Glutamatergic neuron (in vitro differentiated cells): ENCODE results near the gene ZDHHC3. TPM values are rescaled to one million over a fixed set of nuclear protein-coding genes. Genes with fewer than 3 reads are reported as not detected.

Experiments used
- DNase-seq: peaks from one replicate; pipeline ENCODE4 v3.0.0; 2022
- H3K27ac Mint-ChIP-seq: one replicate; pipeline ENCODE4 v1.8.0; 2020; ENCODE audit warnings: mild to moderate bottlenecking, mixed read lengths, inconsistent platforms; ENCODE audit not compliant: unreplicated experiment
- H3K27me3 Mint-ChIP-seq: one replicate; pipeline ENCODE4 v1.8.0; 2020; ENCODE audit warnings: mild to moderate bottlenecking, moderate library complexity, mixed read lengths, inconsistent platforms; ENCODE audit not compliant: unreplicated experiment
- H3K36me3 Mint-ChIP-seq: one replicate; pipeline ENCODE4 v1.8.0; 2020; ENCODE audit warnings: mild to moderate bottlenecking, mixed read lengths, inconsistent platforms; ENCODE audit not compliant: unreplicated experiment
- H3K4me1 Mint-ChIP-seq: one replicate; pipeline ENCODE4 v1.8.0; 2020; ENCODE audit warnings: mild to moderate bottlenecking, low read depth, mixed read lengths, inconsistent platforms; ENCODE audit not compliant: unreplicated experiment
- H3K4me3 Mint-ChIP-seq: one replicate; pipeline ENCODE4 v1.8.0; 2020; ENCODE audit warnings: mild to moderate bottlenecking, mixed read lengths, inconsistent platforms; ENCODE audit not compliant: unreplicated experiment
- H3K9me3 Mint-ChIP-seq: one replicate; pipeline ENCODE4 v1.8.0; 2020; ENCODE audit warnings: mild to moderate bottlenecking, moderate library complexity, mixed read lengths, inconsistent platforms; ENCODE audit not compliant: unreplicated experiment
- total RNA-seq: library from RNA; stranded (reverse); fragmentation: NEBNext Ultra II Directional; extraction: Animal tissue kit (Norgen Biotek cat#: 25700); gene quantifications from one replicate; pipeline ENCODE4 v1.2.1, GENCODE V29; 2021; ENCODE audit not compliant: unreplicated experiment
- TF ChIP-seq, protein P1 (sequence below): fragments of 200-600 bp; sonication (generic); IDR thresholded peaks from one replicate; pipeline ENCODE4 v1.5.0; 2021; ENCODE audit not compliant: partially characterized antibody, unreplicated experiment

Gene ZDHHC3
- total RNA-seq, 1 donor from 2014 or later: 52.4 TPM

DNA sequence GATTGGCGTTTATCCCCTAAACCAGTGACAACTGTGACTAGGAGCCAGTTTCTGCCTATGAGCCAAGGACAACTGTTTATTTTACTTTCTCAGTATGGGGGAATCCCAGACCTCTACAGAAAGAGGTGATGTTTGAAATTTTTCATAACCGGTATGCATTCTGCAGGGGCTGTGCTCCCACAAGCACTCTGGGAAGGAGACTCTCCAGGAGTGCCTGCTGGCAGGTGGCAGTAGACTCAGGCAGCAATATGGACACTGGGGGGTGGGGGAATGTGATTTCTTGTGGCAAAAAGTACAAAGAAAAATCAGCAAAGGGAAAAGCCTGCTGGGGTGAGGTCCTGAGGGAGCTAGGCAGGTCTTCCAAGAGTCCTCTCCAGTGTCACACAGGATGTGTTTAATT, 95.7 kb downstream of the ZDHHC3 start:
- no peaks in the 10 kb centered on the region for H3K36me3 Mint-ChIP-seq
- DNase-seq: no peak
- H3K4me3 Mint-ChIP-seq: no peak overlapping the region
- H3K4me1 Mint-ChIP-seq: no peaks in the 10 kb centered on the region
- peaks cover 2% of the 10 kb centered on the region for H3K9me3 Mint-ChIP-seq
- TF ChIP-seq, protein P1, sequence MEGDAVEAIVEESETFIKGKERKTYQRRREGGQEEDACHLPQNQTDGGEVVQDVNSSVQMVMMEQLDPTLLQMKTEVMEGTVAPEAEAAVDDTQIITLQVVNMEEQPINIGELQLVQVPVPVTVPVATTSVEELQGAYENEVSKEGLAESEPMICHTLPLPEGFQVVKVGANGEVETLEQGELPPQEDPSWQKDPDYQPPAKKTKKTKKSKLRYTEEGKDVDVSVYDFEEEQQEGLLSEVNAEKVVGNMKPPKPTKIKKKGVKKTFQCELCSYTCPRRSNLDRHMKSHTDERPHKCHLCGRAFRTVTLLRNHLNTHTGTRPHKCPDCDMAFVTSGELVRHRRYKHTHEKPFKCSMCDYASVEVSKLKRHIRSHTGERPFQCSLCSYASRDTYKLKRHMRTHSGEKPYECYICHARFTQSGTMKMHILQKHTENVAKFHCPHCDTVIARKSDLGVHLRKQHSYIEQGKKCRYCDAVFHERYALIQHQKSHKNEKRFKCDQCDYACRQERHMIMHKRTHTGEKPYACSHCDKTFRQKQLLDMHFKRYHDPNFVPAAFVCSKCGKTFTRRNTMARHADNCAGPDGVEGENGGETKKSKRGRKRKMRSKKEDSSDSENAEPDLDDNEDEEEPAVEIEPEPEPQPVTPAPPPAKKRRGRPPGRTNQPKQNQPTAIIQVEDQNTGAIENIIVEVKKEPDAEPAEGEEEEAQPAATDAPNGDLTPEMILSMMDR: no peak
- H3K27me3 Mint-ChIP-seq: peaks cover 4% of the 10 kb centered on the region
- no peak overlapping the region for H3K27ac Mint-ChIP-seq

DNA sequence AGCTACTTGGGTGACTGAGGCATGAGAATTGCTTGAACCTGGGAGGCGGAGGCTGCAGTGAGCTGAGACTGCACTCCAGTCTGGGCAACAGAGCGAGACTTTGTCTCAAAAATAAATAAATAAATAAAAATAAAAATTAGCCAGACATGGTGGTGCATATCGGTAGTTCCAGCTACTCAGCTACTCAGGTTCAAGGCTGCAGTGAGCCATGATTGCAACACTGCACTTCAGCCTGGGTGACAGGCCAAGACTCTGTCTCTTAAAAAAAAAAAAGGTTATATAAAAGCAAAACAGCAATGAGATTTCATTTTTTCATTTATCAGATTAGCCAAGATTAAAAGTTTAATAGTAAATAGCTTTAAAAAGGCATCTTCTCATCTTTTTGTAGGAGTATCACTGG, 98.6 kb downstream of the ZDHHC3 start:
- peaks cover 3% of the 10 kb centered on the region for H3K27me3 Mint-ChIP-seq
- H3K4me3 Mint-ChIP-seq: no peak overlapping the region
- H3K36me3 Mint-ChIP-seq: no peaks in the 10 kb centered on the region
- H3K27ac Mint-ChIP-seq: no peak overlapping the region
- no peaks in the 10 kb centered on the region for H3K4me1 Mint-ChIP-seq
- DNase-seq: no peak
- TF ChIP-seq, protein P1: no peak
- H3K9me3 Mint-ChIP-seq: no peaks in the 10 kb centered on the region

DNA sequence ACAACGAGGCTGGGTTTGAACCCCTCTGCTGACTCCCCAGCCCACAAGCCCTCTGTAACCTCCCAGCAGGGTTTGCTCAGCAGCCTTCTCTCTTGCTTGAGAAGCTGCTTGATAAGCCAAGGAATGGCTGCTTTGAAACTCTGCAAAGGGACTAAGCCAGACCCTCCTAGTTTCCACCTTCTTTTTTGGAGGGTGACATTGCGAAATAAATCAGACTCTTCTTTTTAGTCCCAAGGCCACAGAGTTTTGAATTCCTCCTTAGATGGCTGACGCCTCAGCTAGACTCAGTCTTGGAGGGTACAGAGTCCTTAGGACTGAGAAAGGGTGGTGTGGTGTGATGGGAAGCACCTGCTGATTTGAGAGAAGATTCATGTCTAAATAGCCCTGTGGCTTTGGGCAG, 100.4 kb downstream of the ZDHHC3 start:
- no peak for DNase-seq
- no peaks in the 10 kb centered on the region for H3K9me3 Mint-ChIP-seq
- H3K4me1 Mint-ChIP-seq: no peaks in the 10 kb centered on the region
- no peaks in the 10 kb centered on the region for H3K36me3 Mint-ChIP-seq
- H3K27me3 Mint-ChIP-seq: peaks cover 2% of the 10 kb centered on the region
- TF ChIP-seq, protein P1: no peak
- H3K27ac Mint-ChIP-seq: no peak overlapping the region
- H3K4me3 Mint-ChIP-seq: no peak overlapping the region

Other genes with a start within 250 kb of the ZDHHC3 start
- gene ZNF501, start 246.5 kb downstream of the ZDHHC3 start, total RNA-seq: 6.2 TPM
- 23.0 TPM for gene KIAA1143, start 214.6 kb downstream of the ZDHHC3 start, total RNA-seq
- 5.8 TPM for gene KIF15, start 214.4 kb downstream of the ZDHHC3 start, total RNA-seq
- gene TMEM42, start 114.3 kb downstream of the ZDHHC3 start, total RNA-seq: 9.6 TPM
- not detected for gene TGM4, start 101.6 kb downstream of the ZDHHC3 start, total RNA-seq
- gene EXOSC7, start 70 bp upstream of the ZDHHC3 start, total RNA-seq: 30.9 TPM
- not detected for gene CLEC3B, start 50.1 kb upstream of the ZDHHC3 start, total RNA-seq
- gene CDCP1, start 170.2 kb upstream of the ZDHHC3 start, total RNA-seq: 0.71 TPM